Airway epithelial cell (primary cell): ENCODE measurements around the gene RNF41. TPM values are rescaled to one million over a fixed set of nuclear protein-coding genes. Genes with fewer than 3 reads are reported as not detected.

ENCODE experiments used
- total RNA-seq: library from RNA; depleted of rRNA; stranded (reverse); fragments of >200 nt; gene quantifications from 2 replicates; pipeline ENCODE4 v1.2.3, GENCODE V29; 2015

The RNF41 gene
- total RNA-seq: 32.7 and 36.3 TPM in 2 replicates

DNA sequence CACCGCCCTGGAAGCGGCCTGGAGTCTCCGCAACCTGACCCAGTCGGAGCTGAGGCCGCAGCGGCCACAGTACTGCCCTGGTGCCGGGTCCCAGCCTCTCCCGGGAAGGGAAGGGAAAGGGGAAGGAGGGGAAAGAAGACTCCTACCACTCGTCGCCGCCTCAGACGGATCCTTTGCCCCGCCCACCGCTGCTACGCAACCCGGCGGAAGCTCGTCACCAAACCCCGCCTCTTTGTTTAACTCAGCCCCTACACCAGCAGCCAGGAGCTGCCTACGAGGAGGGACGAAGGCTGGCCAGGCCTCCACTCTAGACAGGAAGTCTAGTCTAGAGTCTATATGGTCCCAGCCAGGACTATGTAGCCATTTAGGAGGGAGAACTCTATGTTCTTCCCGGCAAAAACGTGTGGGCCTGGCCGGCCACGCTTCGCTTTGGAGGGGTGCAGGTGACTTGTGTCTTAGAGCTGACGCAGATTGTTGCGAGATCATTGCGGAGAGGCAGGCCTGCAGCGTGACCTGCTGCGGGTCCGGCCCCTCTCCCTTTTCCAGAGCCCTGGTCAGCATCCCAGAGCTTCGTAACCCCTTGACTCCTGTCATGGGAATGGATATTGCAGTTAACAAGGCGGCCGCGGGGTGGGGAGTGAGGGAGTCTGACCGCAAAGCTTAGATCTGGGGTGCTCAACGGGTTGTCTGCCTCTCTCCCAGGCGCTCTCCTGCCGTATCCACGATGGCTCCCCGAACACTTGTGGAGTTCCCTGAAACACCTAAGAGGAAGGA lies at the start of gene RNF41:
TSS of gene RNF41 (minus strand) at position 166 of the 774 bp plus-strand sequence. CDS start 7,875 bp downstream, outside the sequence.

DNA sequence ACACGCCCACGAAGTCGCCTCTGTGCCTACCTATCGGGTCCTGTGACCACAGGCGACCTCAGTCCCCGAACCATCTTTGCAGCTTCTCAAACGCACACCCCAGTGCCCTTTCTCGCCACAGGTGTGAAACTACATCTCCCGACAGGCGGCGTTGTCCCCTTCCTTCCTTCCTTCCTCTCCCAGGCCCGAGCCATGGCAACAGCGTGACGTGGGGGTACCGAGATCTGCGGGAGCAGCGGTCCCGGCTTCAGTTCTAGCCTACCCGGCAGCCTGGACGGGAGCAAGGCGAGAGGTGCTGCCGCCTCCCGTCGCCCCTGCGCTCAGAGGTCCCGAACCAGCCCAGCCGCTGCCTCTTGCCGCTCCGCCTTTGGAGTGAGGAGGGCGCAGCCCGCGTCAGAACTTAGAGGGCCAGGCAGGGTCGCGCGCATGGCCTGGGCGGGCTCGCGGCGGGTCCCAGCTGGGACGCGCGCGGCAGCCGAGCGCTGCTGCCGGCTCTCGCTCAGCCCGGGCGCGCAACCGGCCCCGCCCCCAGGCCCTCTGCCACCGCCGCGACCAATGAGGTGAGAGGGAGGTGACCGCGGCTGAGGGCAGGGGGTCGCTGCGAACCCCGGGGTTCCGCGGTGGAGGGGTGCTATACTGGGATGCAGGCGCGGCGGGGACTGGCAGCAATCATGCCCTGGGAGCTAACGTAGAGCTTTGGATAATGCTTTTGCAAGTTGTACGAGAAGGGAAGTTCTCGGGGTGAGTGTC lies 45.1 kb upstream of the RNF41 start, which contains the start of gene COQ10A:
TSS of gene COQ10A (plus strand) at position 250 of the 750 bp plus-strand sequence. CDS start at position 427, 177 bp downstream.

DNA sequence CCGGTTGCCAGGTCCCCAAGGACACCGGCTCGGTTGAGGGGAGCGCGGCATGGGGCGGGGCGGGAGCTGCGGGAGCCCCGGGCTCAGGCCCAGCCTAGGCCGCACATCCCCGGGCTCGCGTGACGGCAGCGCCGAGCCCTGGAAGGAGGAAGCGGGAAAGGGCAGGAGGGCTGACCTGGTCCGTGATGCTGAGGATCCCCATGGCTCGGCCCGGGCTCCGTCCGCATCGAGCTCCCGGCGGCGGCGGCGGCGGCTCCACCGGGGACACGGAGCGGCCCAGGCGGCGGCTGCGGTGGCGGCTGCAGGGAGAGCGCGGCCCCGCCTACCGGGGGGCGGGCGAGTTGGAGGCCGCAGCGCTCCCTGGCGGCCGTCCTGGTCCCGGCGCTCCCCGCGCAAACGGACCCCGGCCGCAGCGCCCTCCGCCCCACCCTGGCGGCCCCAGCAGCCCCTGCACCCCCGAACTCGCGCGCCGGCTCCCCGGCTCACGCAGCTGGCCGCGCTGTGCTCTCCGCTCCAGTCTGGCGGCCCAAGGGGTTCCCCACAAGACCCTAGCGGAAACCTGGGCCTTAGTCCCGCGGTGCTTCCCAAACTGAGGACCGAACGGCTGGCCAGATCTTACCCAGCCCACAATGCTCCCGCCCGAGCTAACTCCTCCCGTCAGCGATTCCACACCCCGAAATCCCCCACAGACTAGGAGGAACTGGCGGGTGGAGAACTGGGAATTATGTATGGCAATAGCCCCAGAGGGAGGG lies 36.5 kb upstream of the RNF41 start, which contains the start of gene ANKRD52:
TSS of gene ANKRD52 (minus strand) at position 317 of the 752 bp plus-strand sequence. CDS start at position 202, 115 bp downstream.

DNA sequence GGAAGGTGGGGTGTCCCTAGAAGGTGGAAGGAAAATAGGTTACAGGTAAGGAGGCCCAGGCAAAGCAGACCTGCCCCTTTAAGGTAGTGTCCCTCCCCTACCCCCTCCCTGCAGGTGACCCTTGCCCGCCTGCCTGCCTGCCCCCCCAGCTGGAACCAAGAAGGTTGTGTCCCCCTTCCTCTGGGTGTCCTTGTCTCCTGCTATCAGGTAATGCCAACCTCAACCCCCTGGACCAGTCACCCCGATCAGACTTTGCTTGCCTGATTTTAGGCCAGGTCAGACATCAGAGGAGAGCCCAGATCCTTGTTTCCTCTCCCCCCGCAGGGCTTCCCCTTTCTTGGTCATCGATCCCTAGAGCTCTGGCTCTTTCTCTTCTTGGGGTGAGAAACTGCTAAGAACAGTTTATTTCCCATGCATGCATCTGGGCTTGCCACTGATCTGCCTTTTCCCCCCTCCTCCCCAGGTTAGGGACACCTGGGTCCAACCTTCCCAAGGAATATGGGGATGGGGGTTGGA lies 8.3 kb upstream of the RNF41 start, which contains the start of gene SLC39A5:
TSS of gene SLC39A5 (plus strand) at position 136 of the 516 bp plus-strand sequence. CDS start 1,224 bp downstream, outside the sequence.

DNA sequence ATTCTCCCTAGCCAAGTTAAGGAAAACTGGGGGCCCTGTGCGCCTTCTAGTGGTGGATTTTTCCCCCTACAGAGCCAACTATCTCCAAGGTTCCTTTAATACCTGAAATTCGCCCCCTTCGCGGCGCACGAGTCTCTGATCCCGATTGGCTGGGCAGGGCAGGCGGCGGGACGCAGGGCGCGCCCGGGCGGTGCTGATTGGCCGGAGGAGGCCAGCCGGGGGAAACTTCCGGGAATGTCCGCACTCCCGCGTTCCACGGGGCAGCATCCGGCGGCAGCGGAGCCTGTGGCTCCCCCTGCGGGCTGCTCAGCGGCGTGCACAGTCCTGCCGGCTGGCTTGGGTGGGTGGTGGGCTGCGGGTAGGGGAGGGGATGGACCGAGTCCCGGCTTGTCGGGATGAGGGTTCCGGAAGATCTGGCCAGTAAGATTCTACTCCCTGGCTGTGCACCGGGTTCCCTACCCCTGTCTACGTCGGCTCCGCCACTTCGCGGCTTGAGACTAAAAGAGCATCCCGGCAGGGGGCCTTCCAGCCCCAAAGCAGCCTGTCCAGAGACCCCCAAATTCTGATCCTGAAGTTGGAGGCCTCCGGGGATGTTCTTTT lies 2.5 kb upstream of the RNF41 start, which contains the start of gene NABP2:
TSS of gene NABP2 (plus strand) at position 241 of the 600 bp plus-strand sequence. CDS start 515 bp downstream, outside the sequence.

DNA sequence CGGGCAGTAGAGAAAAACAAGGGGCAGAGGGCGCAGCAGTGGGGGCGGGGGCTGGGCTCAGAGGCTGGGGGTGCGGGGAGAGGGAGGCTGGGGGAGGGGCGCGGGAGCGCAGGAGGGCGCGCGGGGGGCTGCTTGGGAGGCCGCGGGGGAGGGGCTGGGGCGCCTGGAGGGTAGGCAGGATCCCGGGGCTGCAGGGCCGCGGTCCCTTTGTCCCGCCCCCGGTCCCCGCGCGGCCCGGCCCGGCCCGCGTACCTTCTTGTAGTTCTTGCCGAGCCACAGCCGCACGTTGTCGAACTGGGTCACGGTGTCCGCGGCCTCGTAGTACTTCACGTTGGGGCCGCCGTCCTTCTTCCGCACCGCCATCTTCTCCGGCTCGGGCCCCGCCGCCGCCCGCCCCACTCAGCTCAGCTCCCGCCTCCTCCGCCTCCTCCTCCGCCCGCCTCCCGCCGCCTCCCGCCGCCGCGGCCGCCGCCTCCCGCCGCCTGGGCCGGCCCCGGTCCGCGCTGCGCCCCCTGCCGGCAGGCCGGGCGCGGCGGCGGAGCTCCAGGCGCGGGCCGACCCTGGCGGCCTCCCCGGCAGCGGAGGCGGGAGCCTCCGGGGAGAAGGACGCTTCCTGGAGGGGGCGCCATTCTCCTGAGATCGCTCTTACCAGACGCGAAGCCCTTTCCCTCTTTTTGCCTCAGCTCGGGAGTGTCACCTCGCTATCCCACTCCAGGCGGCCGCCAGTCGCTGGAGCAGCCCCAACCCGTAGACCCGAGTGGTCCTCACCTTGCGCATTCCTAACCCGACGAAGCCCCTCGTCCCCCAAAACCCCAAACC lies 32.4 kb downstream of the RNF41 start, which contains the start of gene SMARCC2:
TSS of gene SMARCC2 (minus strand) at position 385 of the 819 bp plus-strand sequence. CDS start at position 363, 22 bp downstream.

DNA sequence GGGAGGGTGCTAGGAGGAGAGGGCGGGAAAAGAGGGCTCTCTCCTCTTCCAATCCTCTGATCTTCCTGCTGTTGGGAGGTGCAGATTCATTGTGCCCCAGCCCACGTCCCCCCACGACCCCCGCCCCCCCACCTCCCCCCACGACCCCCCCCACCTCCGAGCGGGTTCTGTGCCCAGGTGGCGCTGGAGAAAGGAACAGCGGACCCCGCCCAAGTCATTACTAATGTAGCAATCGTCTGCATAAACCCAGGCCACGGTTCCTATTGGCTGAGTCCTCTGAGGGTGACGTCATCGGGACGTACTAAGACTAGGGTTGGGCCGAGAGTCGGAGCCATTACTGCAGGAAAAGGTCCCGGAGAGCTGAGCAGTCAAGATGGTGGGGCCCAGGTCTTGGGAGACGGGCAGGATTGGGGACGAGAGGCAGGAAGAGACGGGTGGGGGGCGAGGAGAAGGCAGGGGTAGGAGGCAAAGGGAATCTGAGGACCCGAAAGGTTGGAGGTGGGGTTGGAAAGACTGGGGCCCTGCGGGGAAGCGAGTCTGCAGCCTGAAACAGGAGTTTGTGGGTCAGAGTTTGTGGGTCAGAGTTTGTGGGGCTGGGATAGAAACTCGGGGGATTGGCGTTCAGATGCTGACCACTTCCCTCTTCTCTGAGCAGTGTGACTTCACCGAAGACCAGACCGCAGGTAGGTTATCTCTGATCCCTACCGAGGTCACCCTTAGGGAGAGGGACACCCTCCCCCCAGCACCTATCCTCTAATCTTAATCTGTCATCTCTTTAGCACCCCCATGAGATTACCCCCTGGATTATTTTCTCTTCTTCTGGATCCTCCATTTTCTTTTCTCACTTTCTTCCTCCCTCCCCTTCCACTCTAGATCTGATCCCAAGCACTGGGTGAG lies 63.4 kb downstream of the RNF41 start, which contains the start of gene MYL6:
TSS of gene MYL6 (plus strand) at position 331 of the 897 bp plus-strand sequence. CDS start at position 374, 43 bp downstream.

Other genes starting within 250 kb of the RNF41 start
- gene RAB5B, start 247.8 kb downstream of the RNF41 start, total RNA-seq: 47.2 and 66.3 TPM in 2 replicates
- gene SUOX, start 224.6 kb downstream of the RNF41 start, total RNA-seq: 14.6 and 15.9 TPM in 2 replicates
- 2.2 and 4.6 TPM in 2 replicates for gene IKZF4, start 200.9 kb downstream of the RNF41 start, total RNA-seq
- gene RPS26, start 180.0 kb downstream of the RNF41 start, total RNA-seq: 1,471 and 1,883 TPM in 2 replicates
- gene ERBB3, start 141.8 kb downstream of the RNF41 start, total RNA-seq: 22.6 and 36.5 TPM in 2 replicates
- gene PA2G4, start 117.4 kb downstream of the RNF41 start, total RNA-seq: 322 and 323 TPM in 2 replicates
- 4,695 and 6,389 TPM in 2 replicates for gene RPL41, start 105.3 kb downstream of the RNF41 start, total RNA-seq
- gene ZC3H10, start 103.7 kb downstream of the RNF41 start, total RNA-seq: 0.98 and 2.2 TPM in 2 replicates
- gene ESYT1, start 93.7 kb downstream of the RNF41 start, total RNA-seq: 152 and 202 TPM in 2 replicates
- 56.0 and 95.3 TPM in 2 replicates for gene MYL6B, start 69.3 kb downstream of the RNF41 start, total RNA-seq
- 1,958 and 2,366 TPM in 2 replicates for gene MYL6, start 63.6 kb downstream of the RNF41 start, total RNA-seq
- gene SMARCC2, start 32.4 kb downstream of the RNF41 start, total RNA-seq: 22.7 and 28.4 TPM in 2 replicates
- gene NABP2, start 2.4 kb upstream of the RNF41 start, total RNA-seq: 43.2 and 50.9 TPM in 2 replicates
- gene SLC39A5, start 8.1 kb upstream of the RNF41 start, total RNA-seq: not detected in 2 replicates
- gene ANKRD52, start 36.5 kb upstream of the RNF41 start, total RNA-seq: 12.4 and 18.3 TPM in 2 replicates
- gene COQ10A, start 45.0 kb upstream of the RNF41 start, total RNA-seq: 7.8 and 18.3 TPM in 2 replicates
- 111 and 144 TPM in 2 replicates for gene CS, start 78.4 kb upstream of the RNF41 start, total RNA-seq
- 78.9 and 88.9 TPM in 2 replicates for gene CNPY2, start 94.1 kb upstream of the RNF41 start, total RNA-seq
- 12.6 and 15.4 TPM in 2 replicates for gene PAN2, start 112.1 kb upstream of the RNF41 start, total RNA-seq
- gene IL23A, start 117.0 kb upstream of the RNF41 start, total RNA-seq: 0.92 TPM in 1 of 2 replicates, not detected in the other
- gene STAT2, start 138.2 kb upstream of the RNF41 start, total RNA-seq: 36.3 and 37.5 TPM in 2 replicates
- not detected in 2 replicates for gene APOF, start 140.9 kb upstream of the RNF41 start, total RNA-seq
- gene TIMELESS, start 227.5 kb upstream of the RNF41 start, total RNA-seq: 14.2 and 17.8 TPM in 2 replicates
- not detected in 2 replicates for gene MIP, start 232.7 kb upstream of the RNF41 start, total RNA-seq
- 1.9 and 2.0 TPM in 2 replicates for gene SPRYD4, start 246.7 kb upstream of the RNF41 start, total RNA-seq